ENCODE measurements around the gene KIFC3.

DNA sequence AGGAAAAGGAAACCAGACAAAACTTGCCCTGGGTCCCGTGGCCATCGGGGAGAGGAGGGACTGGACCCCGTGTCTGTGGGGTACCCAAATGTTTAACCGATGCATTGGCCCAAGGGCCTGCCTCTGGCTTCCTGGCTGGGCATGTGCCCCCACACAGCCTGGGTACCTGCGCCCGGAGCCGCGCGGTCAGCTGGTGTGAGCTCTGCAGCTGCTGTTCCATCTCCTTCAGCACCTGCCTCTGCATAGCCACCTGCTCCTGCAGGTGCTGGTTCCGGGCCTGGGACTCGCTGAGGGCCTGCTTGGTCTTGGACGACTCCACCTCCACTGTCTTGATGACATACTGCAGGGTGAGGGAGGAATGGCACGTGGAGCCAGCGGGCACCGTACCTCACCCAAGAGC, 31.9 kb downstream of the KIFC3 start:
- TF ChIP-seq, protein P1, sequence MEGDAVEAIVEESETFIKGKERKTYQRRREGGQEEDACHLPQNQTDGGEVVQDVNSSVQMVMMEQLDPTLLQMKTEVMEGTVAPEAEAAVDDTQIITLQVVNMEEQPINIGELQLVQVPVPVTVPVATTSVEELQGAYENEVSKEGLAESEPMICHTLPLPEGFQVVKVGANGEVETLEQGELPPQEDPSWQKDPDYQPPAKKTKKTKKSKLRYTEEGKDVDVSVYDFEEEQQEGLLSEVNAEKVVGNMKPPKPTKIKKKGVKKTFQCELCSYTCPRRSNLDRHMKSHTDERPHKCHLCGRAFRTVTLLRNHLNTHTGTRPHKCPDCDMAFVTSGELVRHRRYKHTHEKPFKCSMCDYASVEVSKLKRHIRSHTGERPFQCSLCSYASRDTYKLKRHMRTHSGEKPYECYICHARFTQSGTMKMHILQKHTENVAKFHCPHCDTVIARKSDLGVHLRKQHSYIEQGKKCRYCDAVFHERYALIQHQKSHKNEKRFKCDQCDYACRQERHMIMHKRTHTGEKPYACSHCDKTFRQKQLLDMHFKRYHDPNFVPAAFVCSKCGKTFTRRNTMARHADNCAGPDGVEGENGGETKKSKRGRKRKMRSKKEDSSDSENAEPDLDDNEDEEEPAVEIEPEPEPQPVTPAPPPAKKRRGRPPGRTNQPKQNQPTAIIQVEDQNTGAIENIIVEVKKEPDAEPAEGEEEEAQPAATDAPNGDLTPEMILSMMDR (IDR thresholded peaks at IDR 0.05): no peak
- no peak for TF ChIP-seq POLR2AphosphoS5 (IDR thresholded peaks at IDR 0.05; ENCODE audit: insufficient read depth in 1 of 2, low read depth in 1 of 2)

All from vagina (tissue), 2 donors.